GM12892 (cell line): ENCODE data around the gene MYL6. TPM values are rescaled to one million over a fixed set of nuclear protein-coding genes. Genes with fewer than 3 reads are reported as not detected.
"Not testable (repeated sequence)": the region's sequence is repeated elsewhere in the genome, so short reads cannot be mapped to it uniquely, and the experiment has no call there.

Source experiments
- DNase-seq: peaks from one replicate; pipeline ENCODE4 v3.0.0; 2011; ENCODE audit not compliant: insufficient read length
- FAIRE-seq: peaks from 2 replicates; lab custom pipeline; 2011; peaks lifted over from hg19 to GRCh38; lab: Jason Lieb, UNC
- POLR2A ChIP-seq: IDR thresholded peaks from 2 replicates; pipeline ENCODE4 v1.6.1; 2011; ENCODE audit warnings: low read depth, low read length, control low read depth
- POLR2AphosphoS5 ChIP-seq: IDR thresholded peaks from 2 replicates; pipeline ENCODE4 v1.6.1; 2011; ENCODE audit warnings: low read depth, low read length, control low read depth
- TAF1 ChIP-seq: IDR thresholded peaks from 2 replicates; pipeline ENCODE4 v1.6.1; 2011; ENCODE audit warnings: low read depth, mild to moderate bottlenecking, control low read depth, low read length, borderline replicate concordance
- polyA plus RNA-seq: library from polyadenylated mRNA; unstranded; fragments of >200 nt; gene quantifications from one replicate; pipeline ENCODE4 v1.2.1, GENCODE V29; 2012; ENCODE audit warnings: missing spikeins, inconsistent platforms; ENCODE audit not compliant: missing spikeins

MYL6 gene
- polyA plus RNA-seq: 1,951 TPM

DNA sequence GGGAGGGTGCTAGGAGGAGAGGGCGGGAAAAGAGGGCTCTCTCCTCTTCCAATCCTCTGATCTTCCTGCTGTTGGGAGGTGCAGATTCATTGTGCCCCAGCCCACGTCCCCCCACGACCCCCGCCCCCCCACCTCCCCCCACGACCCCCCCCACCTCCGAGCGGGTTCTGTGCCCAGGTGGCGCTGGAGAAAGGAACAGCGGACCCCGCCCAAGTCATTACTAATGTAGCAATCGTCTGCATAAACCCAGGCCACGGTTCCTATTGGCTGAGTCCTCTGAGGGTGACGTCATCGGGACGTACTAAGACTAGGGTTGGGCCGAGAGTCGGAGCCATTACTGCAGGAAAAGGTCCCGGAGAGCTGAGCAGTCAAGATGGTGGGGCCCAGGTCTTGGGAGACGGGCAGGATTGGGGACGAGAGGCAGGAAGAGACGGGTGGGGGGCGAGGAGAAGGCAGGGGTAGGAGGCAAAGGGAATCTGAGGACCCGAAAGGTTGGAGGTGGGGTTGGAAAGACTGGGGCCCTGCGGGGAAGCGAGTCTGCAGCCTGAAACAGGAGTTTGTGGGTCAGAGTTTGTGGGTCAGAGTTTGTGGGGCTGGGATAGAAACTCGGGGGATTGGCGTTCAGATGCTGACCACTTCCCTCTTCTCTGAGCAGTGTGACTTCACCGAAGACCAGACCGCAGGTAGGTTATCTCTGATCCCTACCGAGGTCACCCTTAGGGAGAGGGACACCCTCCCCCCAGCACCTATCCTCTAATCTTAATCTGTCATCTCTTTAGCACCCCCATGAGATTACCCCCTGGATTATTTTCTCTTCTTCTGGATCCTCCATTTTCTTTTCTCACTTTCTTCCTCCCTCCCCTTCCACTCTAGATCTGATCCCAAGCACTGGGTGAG lies at the start of gene MYL6:
TSS of gene MYL6 (plus strand) at position 331 of the 897 bp plus-strand sequence. CDS start at position 374, 43 bp downstream.
- FAIRE-seq (peak; percentile 93), DNase-seq (peak; percentile 83)
- TF ChIP-seq POLR2AphosphoS5 (peak; percentile 99), POLR2A (peak; percentile 99), TAF1 (peak; percentile 96)

DNA sequence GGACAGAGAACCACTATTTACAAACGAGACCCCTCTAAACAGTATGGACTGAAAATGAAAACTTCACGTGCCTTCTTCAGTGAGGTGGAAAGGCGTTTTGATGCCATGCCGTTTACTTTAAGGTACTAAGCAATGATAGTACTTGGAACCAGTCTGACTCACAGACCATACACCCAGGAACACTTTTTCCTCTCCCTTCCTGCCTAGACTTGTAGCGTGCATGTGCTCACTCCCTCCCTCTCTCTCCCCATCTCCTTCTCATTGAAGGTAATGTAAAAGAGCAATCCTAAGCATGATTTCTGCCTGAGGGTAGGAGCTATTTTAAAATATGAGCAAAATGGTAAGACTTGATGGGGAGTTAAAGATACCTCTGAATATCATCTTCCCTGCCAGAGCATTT lies 47.6 kb upstream of the MYL6 start:
- no peak for DNase-seq
- FAIRE-seq: no peak

DNA sequence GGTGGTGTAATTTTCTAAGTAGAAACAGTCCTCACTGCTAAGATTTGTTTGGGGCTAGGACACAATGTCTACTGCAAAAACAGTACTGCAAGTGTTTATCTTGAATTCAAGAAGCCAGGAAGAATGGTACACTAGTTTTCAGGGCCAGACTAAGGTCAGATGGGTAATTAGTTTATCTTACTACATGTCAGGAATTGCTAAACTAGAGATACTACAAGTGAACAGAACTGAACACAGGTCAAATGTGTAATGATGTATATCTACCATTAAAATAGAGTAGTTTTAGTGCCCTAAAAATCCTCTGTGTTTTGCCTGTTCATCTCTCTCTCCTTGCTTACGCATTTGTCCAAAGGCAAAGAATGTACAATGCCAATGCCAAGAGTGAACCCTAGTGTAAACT lies 44.1 kb upstream of the MYL6 start:
- TF ChIP-seq POLR2A (peak; percentile 24; the same call in 1 of the 2 replicates), POLR2AphosphoS5 (no peak; the same call in 1 of the 2 replicates), TAF1 (no peak)
- DNase-seq (no peak), FAIRE-seq (no peak)

More for the DNA sequence above, 47.6 kb upstream of the MYL6 start:
- TF ChIP-seq POLR2AphosphoS5: no peak
- TF ChIP-seq POLR2A: no peak
- TF ChIP-seq TAF1: no peak

DNA sequence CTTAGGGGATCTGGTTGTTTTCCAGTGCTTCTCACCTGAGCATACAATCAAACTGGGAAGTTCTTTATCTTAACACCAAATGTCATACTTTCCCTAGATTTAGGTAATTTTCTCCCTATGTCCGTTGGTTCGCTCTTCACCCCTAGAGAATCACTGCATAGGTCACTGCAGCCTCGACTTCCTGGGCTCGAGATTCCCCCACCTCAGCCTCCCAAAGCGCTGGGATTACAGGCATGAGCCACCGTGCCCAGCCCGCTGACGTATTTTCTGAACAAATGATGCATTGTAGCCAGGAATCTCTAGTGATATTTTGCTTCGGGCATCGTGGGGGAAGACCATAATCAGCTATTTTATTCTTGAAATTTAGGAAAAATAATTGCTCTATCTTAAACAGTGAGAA lies 42.8 kb upstream of the MYL6 start:
- TF ChIP-seq POLR2AphosphoS5 (no peak), POLR2A (no peak), TAF1 (no peak)
- DNase-seq: no peak
- FAIRE-seq: no peak

DNA sequence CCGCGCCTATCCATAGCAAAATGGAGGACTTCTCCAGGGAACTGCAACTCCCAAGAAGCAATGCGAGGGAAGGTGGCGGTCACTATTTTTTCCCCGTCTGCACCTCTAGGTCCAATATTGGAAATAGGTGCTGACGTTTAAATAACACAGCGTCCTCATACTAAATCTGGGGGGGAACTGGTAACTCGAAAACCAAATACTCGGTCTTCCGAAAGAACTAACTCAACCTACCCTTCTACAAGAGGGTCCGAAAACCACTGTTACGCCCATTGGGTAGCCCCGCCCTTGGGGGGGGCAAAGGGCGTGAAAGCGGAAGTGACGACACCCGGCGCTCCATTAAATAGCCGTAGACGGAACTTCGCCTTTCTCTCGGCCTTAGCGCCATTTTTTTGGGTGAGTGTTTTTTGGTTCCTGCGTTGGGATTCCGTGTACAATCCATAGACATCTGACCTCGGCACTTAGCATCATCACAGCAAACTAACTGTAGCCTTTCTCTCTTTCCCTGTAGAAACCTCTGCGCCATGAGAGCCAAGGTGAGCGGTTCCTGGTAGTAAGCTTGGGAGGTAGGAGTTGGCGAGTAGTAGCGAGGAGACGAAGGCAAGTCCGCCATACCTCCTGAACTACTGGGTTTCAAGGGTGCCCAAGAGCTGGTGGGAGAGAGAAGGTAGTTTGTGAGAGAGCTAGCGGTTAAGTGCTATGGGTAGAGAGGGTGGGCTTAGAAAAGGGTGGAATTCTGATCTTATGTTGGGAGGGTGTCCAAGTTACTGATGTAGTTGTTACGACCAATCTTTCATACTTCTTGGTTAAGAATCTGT lies 41.7 kb upstream of the MYL6 start, which contains the start of gene RPL41:
TSS of gene RPL41 (plus strand) at position 367 of the 815 bp plus-strand sequence.
- FAIRE-seq (peak; percentile 89), DNase-seq (peak; percentile 63)
- peak; percentile 100 for TF ChIP-seq POLR2A
- peak; percentile 100 for TF ChIP-seq POLR2AphosphoS5
- TF ChIP-seq TAF1: peak; percentile 97

DNA sequence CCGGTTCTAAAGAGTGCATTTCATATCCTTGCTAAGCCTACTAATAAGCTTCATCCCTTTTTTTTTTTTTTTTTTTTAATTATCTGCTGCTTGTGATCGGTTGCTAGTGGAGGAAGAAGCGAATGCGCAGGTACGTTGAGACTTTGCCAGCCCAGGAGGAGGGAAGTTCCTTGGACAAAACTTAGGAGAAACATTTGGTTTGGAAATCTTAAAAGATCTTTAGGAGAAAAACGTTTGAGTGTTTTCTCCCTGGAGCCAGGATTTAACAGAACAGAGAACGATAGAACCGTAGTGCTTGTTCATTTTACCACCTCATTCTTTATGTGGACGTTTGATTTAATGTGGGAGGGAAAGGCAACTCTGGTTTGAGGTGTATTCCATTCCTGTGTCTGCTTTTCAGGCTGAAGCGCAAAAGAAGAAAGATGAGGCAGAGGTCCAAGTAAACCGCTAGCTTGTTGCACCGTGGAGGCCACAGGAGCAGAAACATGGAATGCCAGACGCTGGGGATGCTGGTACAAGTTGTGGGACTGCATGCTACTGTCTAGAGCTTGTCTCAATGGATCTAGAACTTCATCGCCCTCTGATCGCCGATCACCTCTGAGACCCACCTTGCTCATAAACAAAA lies 41.0 kb upstream of the MYL6 start:
- peak; percentile 14 for FAIRE-seq
- not testable (repeated sequence) for DNase-seq

DNA sequence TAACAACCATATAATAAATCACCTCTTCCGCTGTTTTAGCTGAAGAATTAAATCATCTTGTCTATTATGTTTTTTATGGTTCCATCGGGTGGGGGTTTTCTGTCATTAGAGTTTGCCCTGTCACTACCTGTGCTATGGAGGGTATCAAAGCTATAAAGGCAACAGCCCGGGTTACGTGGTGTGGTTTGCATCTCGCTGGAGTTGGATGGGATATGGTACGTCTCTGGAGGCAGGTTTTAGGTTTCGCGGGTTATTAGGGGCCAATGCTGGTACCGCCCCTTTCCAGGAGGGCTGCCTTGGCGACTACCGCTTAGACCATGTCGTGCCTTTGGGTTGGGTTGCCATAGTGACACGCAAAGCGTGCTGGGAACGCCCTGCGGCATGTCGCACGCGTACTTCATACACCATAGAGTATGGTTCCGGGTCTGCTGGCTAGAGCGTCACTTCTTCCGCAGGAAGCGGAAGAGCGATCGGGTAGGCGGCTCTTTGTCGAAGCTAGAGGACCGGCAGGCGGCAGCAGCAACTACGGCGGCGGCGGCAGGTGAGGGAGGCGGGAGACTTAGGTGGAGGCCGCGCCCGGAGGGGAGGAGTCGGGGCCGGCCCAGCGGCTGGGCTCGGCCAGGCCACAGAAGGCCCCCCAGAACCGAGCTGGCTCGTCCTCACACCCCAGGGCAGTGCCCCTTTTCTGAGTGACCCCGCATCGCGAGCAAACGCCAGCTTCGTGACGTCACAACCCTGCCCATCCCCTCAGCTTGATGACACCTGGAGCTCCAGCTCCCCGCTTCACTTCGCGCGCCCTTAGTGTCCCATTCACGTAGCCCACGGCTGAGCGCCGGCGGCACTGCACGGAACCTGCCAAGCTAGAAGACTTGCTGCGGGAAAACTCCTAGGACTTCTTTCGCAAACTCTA lies 40.1 kb upstream of the MYL6 start, which contains the start of gene ZC3H10:
TSS of gene ZC3H10 (plus strand) at position 489 of the 910 bp plus-strand sequence. CDS start 2,297 bp downstream, outside the sequence.
- DNase-seq: peak; percentile 88
- FAIRE-seq: peak; percentile 99
- TF ChIP-seq TAF1 (peak; percentile 71; the same call in 1 of the 2 replicates), POLR2A (peak; percentile 99), POLR2AphosphoS5 (peak; percentile 99)

DNA sequence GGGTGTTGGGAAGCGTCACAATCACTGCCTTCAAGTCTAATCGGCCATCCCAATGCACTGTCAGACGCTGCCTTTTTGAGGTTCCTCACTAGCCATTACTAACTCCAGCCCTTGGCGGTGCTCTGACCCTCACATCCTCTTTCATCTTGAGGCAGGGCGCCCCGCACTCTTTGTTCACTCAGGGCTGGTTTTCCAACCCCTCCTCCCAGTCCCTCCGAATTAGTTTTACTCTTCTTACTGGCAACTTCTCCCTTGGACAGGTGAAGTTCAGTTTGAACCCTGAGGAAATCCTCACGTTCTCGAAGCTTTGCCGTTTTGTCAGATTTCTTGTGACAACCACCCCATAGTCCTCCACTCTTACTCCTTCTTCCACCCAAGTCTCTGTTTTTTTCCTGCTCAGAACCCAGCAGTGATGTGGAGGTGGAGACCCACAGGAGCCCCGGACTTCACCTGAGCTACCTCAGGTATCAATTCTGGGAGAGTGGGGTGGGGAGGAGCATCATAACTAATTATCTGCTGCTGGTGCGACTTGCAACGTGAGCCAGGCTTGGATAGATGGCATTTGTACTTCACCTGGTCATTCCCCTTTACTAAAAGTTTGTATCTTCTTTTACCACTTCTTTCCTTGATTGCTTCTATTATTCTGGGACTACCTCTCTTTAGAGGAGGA lies 39.3 kb upstream of the MYL6 start:
- TF ChIP-seq POLR2AphosphoS5 (no peak), POLR2A (no peak), TAF1 (no peak)
- DNase-seq (peak; percentile 28), FAIRE-seq (no peak)

DNA sequence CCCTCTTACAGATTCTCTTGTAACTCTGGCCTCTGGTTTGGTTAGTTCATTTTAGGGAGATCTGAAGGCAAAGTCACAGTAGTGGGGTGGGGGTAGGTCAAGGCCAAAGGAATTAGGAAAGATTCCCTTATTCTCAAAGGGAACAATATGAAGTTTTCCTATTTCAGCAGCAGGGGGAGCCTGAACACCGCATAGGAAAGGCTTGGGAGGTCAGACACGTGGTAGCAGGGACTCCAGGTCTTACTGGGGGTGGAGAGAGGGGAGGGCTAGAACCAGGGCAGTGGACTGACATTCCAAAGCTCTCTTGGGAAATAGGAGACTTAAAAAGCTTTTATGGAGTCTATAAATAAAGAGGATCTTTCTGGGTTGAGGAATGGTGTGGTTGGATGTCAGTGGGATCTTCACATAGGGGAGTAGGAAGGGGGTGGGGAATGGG lies 38.8 kb upstream of the MYL6 start:
- DNase-seq (peak; percentile 54), FAIRE-seq (peak; percentile 79)
- no peak for TF ChIP-seq POLR2AphosphoS5
- no peak for TF ChIP-seq POLR2A
- no peak for TF ChIP-seq TAF1
